Testis (tissue), 3 donors: ENCODE data around the gene GNA14. TPM values are rescaled to one million over a fixed set of nuclear protein-coding genes. Genes with fewer than 3 reads are reported as not detected.

Experiments
- DNase-seq: peaks from one replicate; pipeline ENCODE4 v3.0.0-alpha.2; 2019
- H3K27ac ChIP-seq, 2 donors: fragments of 200-600 bp; sonication (generic); one replicate each; pipeline ENCODE4 v1.5.1; 2019
- H3K27me3 ChIP-seq: fragments of 200-600 bp; sonication (generic); one replicate; pipeline ENCODE4 v1.5.1; 2019
- H3K36me3 ChIP-seq: fragments of 200-600 bp; sonication (generic); one replicate; pipeline ENCODE4 v1.5.1; 2017; ENCODE audit warnings: low read depth; ENCODE audit errors: missing control alignments
- H3K4me1 ChIP-seq: fragments of 200-600 bp; sonication (generic); one replicate; pipeline ENCODE4 v1.5.1; 2019
- H3K4me3 ChIP-seq, 2 donors: fragments of 200-600 bp; sonication (generic); one replicate each; pipeline ENCODE4 v1.5.1; 2017 to 2019
- H3K9me3 ChIP-seq: fragments of 200-600 bp; sonication (generic); one replicate; pipeline ENCODE4 v1.5.1; 2017
- CTCF ChIP-seq, 3 experiments: fragments of 450-650 bp in 2 of 3; fragments of 200-600 bp in 1 of 3; sonication (generic) in 1 of 3; IDR thresholded peaks; one replicate each; pipeline ENCODE4 v1.5.1; 2016 to 2019; ENCODE audit warnings: antibody characterized with exemption in 3 of 3, mild to moderate bottlenecking in 2 of 3, moderate library complexity in 1 of 3
- POLR2A ChIP-seq: fragments of 450-650 bp; IDR thresholded peaks from one replicate; pipeline ENCODE4 v1.6.1; 2017; ENCODE audit warnings: antibody characterized with exemption, mild to moderate bottlenecking, moderate library complexity
- WGBS, 2 donors: methylation state at CpG; one replicate each; pipeline ENCODE4 v1.1.5; 2018; 5-methylcytosine and 5-hydroxymethylcytosine counted together
- intact Hi-C: fragments of 100-400 bp; cut with DNase I; formaldehyde crosslinking; loops from one replicate; pipeline ENCODE4 v1.15.1; 2023; ENCODE audit warnings: low total_unique reads
- polyA plus RNA-seq: library from polyadenylated mRNA; stranded (reverse); fragments of 350-450 nt; fragmentation: Illumina TruSeq; extraction: RNeasy Lipid Tissue Mini Kit (QIAGEN cat#74804); gene quantifications from one replicate; pipeline ENCODE4 v1.2.3, GENCODE V29; 2014; ENCODE audit warnings: low read depth, low replicate concordance; ENCODE audit not compliant: insufficient read depth
- total RNA-seq, 2 donors: library from RNA; depleted of rRNA; stranded (reverse); fragments of >200 nt; gene quantifications; one replicate each; pipeline ENCODE4 v1.2.3, GENCODE V29; 2016

The GNA14 gene
- total and polyA plus RNA-seq, 3 donors from 2014 or later = 3.1 to 4.4 (median 4.3) TPM

DNA sequence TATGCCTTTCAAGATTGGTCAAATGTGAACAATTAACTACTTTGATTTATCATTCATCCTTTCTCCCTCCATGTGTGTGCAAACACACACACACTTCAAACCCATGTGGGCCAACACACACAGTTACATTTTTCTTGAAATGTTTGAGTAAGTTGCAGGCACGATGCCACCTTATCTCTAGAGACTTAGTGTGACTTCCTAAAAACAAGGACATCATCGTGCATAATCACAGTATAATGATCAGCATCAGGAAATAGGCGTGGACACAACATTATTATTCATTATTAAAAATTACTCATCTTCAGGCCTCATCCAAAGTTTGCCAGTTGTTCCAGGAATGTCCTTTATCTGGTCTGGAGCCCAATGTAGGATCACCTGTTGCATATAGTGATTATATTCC, 209.5 kb downstream of the GNA14 start:
- no peak for TF ChIP-seq CTCF (IDR thresholded peaks at IDR 0.05)
- no peak for TF ChIP-seq POLR2A
- WGBS, 2 donors = 65 to 82% methylated on average over 3 of the region's 3 CpGs
- Histone ChIP-seq H3K27me3 (no peaks in the 10 kb centered on the region), H3K4me1 (no peaks in the 10 kb centered on the region), H3K9me3 (no peaks in the 10 kb centered on the region), H3K27ac (no peak overlapping the region), H3K4me3 (no peak overlapping the region), H3K36me3 (no peaks in the 10 kb centered on the region)
- no peak for DNase-seq
- intact Hi-C loops = no loop called here

DNA sequence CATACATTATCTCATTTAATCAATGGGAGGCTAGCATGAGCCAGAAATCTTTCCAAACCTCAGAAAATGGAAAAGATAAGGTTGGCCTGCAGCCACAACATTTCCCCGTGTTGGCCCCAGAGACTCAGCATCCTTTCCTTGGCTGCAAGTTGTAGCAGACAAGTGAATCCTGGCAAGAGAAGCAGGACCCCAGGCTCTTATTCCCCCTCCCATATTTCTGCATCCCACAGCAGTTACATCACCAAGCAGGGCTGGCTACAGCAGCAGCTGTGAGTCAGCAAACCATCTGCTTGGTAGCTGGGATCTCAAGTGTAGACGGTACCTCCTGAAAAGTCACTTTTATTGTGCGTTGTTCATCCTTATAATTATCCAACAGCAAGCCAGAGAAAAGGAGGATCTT, 212.4 kb downstream of the GNA14 start:
- no peak overlapping the region for H3K27ac ChIP-seq
- no peak overlapping the region for H3K4me3 ChIP-seq
- TF ChIP-seq CTCF (IDR thresholded peaks at IDR 0.05) (no peak), POLR2A (no peak)
- intact Hi-C loops = no loop called here
- no peaks in the 10 kb centered on the region for H3K36me3 ChIP-seq
- H3K9me3 ChIP-seq = no peaks in the 10 kb centered on the region
- 69 to 70% methylated on average over 3 of the region's 3 CpGs for WGBS, 2 donors
- H3K4me1 ChIP-seq = no peaks in the 10 kb centered on the region
- no peak for DNase-seq
- H3K27me3 ChIP-seq = no peaks in the 10 kb centered on the region

DNA sequence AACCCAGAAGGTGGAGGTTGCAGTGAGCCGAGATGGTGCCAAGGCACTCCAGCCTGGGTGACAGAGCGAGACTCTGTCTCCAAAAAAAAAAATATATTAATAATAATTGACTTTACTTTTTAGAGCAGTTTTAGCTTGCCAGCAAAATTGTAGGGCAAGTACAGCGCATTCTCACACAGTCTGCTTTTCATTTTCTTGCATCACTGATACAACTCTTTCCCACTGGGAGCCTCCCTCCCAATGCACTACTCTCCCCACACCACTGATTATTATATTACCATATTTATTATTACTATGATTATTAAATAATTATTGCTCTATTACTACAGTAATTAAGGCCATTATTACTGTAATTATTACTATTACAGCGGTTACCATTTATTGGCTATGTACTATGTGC, 212.8 kb downstream of the GNA14 start:
- H3K9me3 ChIP-seq = no peaks in the 10 kb centered on the region
- DNase-seq = no peak
- H3K27me3 ChIP-seq = no peaks in the 10 kb centered on the region
- no peak overlapping the region for H3K4me3 ChIP-seq
- no peaks in the 10 kb centered on the region for H3K36me3 ChIP-seq
- no peak overlapping the region for H3K27ac ChIP-seq
- intact Hi-C loops = no loop called here
- TF ChIP-seq CTCF (IDR thresholded peaks at IDR 0.05) (no peak), POLR2A (no peak)
- no peaks in the 10 kb centered on the region for H3K4me1 ChIP-seq
- 71 to 84% methylated on average over 4 of the region's 4 CpGs for WGBS, 2 donors

GRCh38 chr9:77433675-77434445, 214.3 kb downstream of the GNA14 start:
- Histone ChIP-seq H3K27me3 (no peaks in the 10 kb centered on the region), H3K4me1 (no peaks in the 10 kb centered on the region), H3K4me3 (no peak overlapping the region), H3K27ac (no peak overlapping the region), H3K9me3 (no peaks in the 10 kb centered on the region), H3K36me3 (no peaks in the 10 kb centered on the region)
- intact Hi-C loops = no loop called here
- TF ChIP-seq POLR2A = no peak
- peak; percentile 35 to 85 (median 69) for TF ChIP-seq CTCF (IDR thresholded peaks at IDR 0.05)
- DNase-seq = peak; percentile 77
- WGBS, 2 donors = 60 to 66% methylated on average over 21 of the region's 21 CpGs

DNA sequence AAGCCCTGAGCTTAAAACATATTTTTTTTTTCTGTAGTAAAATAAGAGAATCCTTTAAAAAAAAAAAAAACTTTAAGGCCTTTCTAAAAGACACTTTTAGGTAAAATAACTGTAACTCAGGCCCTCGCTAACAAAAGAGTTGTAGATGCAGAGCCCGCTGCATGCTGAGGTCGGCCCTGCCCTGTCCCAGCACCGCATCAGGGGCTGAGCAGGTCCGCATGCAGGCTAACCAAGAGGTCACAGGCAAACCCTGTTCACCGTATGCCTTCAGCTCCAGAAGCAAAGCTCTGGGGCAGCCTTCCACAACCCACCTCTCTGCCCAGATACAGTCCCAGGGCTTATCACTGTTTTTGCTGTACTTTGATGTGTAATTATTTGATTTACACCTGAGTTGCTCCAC, 216.1 kb downstream of the GNA14 start:
- Histone ChIP-seq H3K9me3 (no peaks in the 10 kb centered on the region), H3K27me3 (no peaks in the 10 kb centered on the region), H3K4me3 (no peak overlapping the region), H3K36me3 (no peaks in the 10 kb centered on the region), H3K27ac (no peak overlapping the region), H3K4me1 (no peaks in the 10 kb centered on the region)
- DNase-seq = no peak
- intact Hi-C loops = no loop called here
- WGBS, 2 donors = 89 to 91% methylated on average over 6 of the region's 6 CpGs
- TF ChIP-seq CTCF (IDR thresholded peaks at IDR 0.05) = no peak
- TF ChIP-seq POLR2A = no peak
